ENCODE data around the gene VSTM4. TPM values are rescaled to one million over a fixed set of nuclear protein-coding genes. Genes with fewer than 3 reads are reported as not detected.

VSTM4 gene
- total RNA-seq, 1 donor from 2014 or later = 1.0 TPM

- no peak for DNase-seq
Observed at GRCh38 chr10:49040601-49041000, 74.7 kb downstream of the VSTM4 start.

GRCh38 chr10:49039409-49039808 is 75.9 kb downstream of the VSTM4 start:
- no peak for DNase-seq

- DNase-seq = no peak
Observed at GRCh38 chr10:49038711-49039110, 76.6 kb downstream of the VSTM4 start.

- DNase-seq = no peak
Observed at GRCh38 chr10:49037187-49037586, 78.1 kb downstream of the VSTM4 start.

GRCh38 chr10:49036638-49037037 is 78.7 kb downstream of the VSTM4 start:
- DNase-seq = no peak

- no peak for DNase-seq
Observed at GRCh38 chr10:49035920-49036319, 79.4 kb downstream of the VSTM4 start.

- no peak for DNase-seq
Observed at GRCh38 chr10:49034925-49035324, 80.4 kb downstream of the VSTM4 start.

- no peak for DNase-seq
Observed at GRCh38 chr10:49033939-49034338, 81.4 kb downstream of the VSTM4 start.

GRCh38 chr10:49029666-49030065 is 85.7 kb downstream of the VSTM4 start:
- no peak for DNase-seq

GRCh38 chr10:49028639-49029038 is 86.7 kb downstream of the VSTM4 start:
- DNase-seq = no peak

GRCh38 chr10:49025347-49025983 is 89.9 kb downstream of the VSTM4 start:
- no peak for DNase-seq

- no peak for DNase-seq
Observed at GRCh38 chr10:49024484-49024883, 90.8 kb downstream of the VSTM4 start.

GRCh38 chr10:49023752-49024151 is 91.6 kb downstream of the VSTM4 start:
- DNase-seq = no peak

GRCh38 chr10:49023071-49023470 is 92.3 kb downstream of the VSTM4 start:
- no peak for DNase-seq

- DNase-seq = no peak
Observed at GRCh38 chr10:49021685-49022084, 93.6 kb downstream of the VSTM4 start.

- no peak for DNase-seq
Observed at GRCh38 chr10:49015700-49016099, 99.6 kb downstream of the VSTM4 start.

- DNase-seq = no peak
Observed at GRCh38 chr10:49012603-49013002, 102.7 kb downstream of the VSTM4 start.

GRCh38 chr10:49011756-49012155 is 103.6 kb downstream of the VSTM4 start:
- no peak for DNase-seq

GRCh38 chr10:49010865-49011264 is 104.5 kb downstream of the VSTM4 start:
- no peak for DNase-seq

GRCh38 chr10:49010295-49010694 is 105.0 kb downstream of the VSTM4 start:
- DNase-seq = no peak

- no peak for DNase-seq
Observed at GRCh38 chr10:49009199-49009979, 105.9 kb downstream of the VSTM4 start.

- no peak for DNase-seq
Observed at GRCh38 chr10:49008505-49009198, 106.7 kb downstream of the VSTM4 start.

- DNase-seq = no peak
Observed at GRCh38 chr10:49008091-49008490, 107.2 kb downstream of the VSTM4 start.

- DNase-seq = no peak
Observed at GRCh38 chr10:49007129-49007528, 108.2 kb downstream of the VSTM4 start.
